Uterus (tissue), 4 donors: ENCODE results near the gene OTX2. TPM values are rescaled to one million over a fixed set of nuclear protein-coding genes. Genes with fewer than 3 reads are reported as not detected.

Experiments used
- DNase-seq, 2 donors: peaks; one replicate each; pipeline ENCODE4 v3.0.0-alpha.2; 2019 to 2020
- H3K27ac ChIP-seq, 2 donors: fragments of 200-600 bp; sonication (generic); 1 replicate in 1 of 2; 2 replicates in 1 of 2; pipeline ENCODE4 v1.5.1; 2016 to 2018
- H3K27me3 ChIP-seq, 2 donors: fragments of 200-600 bp; sonication (generic); one replicate each; pipeline ENCODE4 v1.5.1; 2018 to 2019; ENCODE audit warnings: control low read depth in 1 of 2
- H3K36me3 ChIP-seq, 2 donors: fragments of 200-600 bp; sonication (generic); one replicate each; pipeline ENCODE4 v1.5.1; 2019; ENCODE audit warnings: control low read depth in 1 of 2
- H3K4me1 ChIP-seq, 2 donors: fragments of 200-600 bp; sonication (generic); one replicate each; pipeline ENCODE4 v1.5.1; 2018 to 2019; ENCODE audit warnings: control low read depth in 1 of 2
- H3K4me3 ChIP-seq, 2 donors: fragments of 200-600 bp; sonication (generic); 1 replicate in 1 of 2; 2 replicates in 1 of 2; pipeline ENCODE4 v1.5.1; 2018 to 2019; ENCODE audit warnings: mild to moderate bottlenecking in 1 of 2
- H3K9me3 ChIP-seq, 2 donors: fragments of 200-600 bp; sonication (generic); one replicate each; pipeline ENCODE4 v1.5.1; 2019; ENCODE audit warnings: control low read depth in 1 of 2
- CTCF ChIP-seq, 4 experiments: fragments of 200-600 bp in 2 of 4; fragments of 450-650 bp in 2 of 4; sonication (generic) in 2 of 4; IDR thresholded peaks; one replicate each; pipeline ENCODE4 v1.5.1; 2016 to 2019; ENCODE audit warnings: antibody characterized with exemption in 4 of 4, mild to moderate bottlenecking in 2 of 4, moderate library complexity in 1 of 4
- POLR2A ChIP-seq, 2 donors: fragments of 450-650 bp; IDR thresholded peaks; one replicate each; pipeline ENCODE4 v1.6.1; 2016; ENCODE audit warnings: antibody characterized with exemption in 2 of 2, mild to moderate bottlenecking in 1 of 2, moderate library complexity in 1 of 2
- intact Hi-C: fragments of 100-400 bp; cut with DNase I; formaldehyde crosslinking; loops from one replicate; pipeline ENCODE4 v1.15.1; 2023; ENCODE audit warnings: low total_unique reads
- total RNA-seq, 4 donors: library from RNA; depleted of rRNA in 3 of 4; stranded (reverse); fragments of >200 nt in 3 of 4; gene quantifications; one replicate each; pipeline versions ENCODE4 v1.1.0 to v1.2.4, GENCODE V29; 2014 to 2023
- donor health status: DM: yes; HTN: yes; CAD: no.

Gene OTX2
- total RNA-seq, 4 donors from 2014 or later = not detected

- no peak overlapping the region for H3K4me3 ChIP-seq
- no peak for DNase-seq
- no peak overlapping the region for H3K27ac ChIP-seq
- peaks cover 0 to 9% of the 10 kb centered on the region in 2 donors for H3K4me1 ChIP-seq
- H3K36me3 ChIP-seq = no peaks in the 10 kb centered on the region
- intact Hi-C loops = no loop called here
- TF ChIP-seq POLR2A (IDR thresholded peaks at IDR 0.05) (no peak), CTCF (IDR thresholded peaks at IDR 0.05) (no peak)
- no peaks in the 10 kb centered on the region for H3K9me3 ChIP-seq
- peaks cover 10 to 69% of the 10 kb centered on the region in 2 donors for H3K27me3 ChIP-seq
Observed at GRCh38 chr14:56795284-56795622, 15.0 kb downstream of the OTX2 start.

GRCh38 chr14:56794557-56795283, 15.6 kb downstream of the OTX2 start:
- no peak overlapping the region for H3K27ac ChIP-seq
- H3K27me3 ChIP-seq = peaks cover 10 to 64% of the 10 kb centered on the region in 2 donors
- H3K4me1 ChIP-seq = peaks cover 0 to 9% of the 10 kb centered on the region in 2 donors
- no peak overlapping the region for H3K4me3 ChIP-seq
- intact Hi-C loops = no loop called here
- TF ChIP-seq POLR2A (IDR thresholded peaks at IDR 0.05) (no peak), CTCF (IDR thresholded peaks at IDR 0.05) (no peak)
- DNase-seq = no peak
- no peaks in the 10 kb centered on the region for H3K36me3 ChIP-seq
- no peaks in the 10 kb centered on the region for H3K9me3 ChIP-seq

GRCh38 chr14:56794088-56794556, 16.2 kb downstream of the OTX2 start:
- intact Hi-C loops = no loop called here
- no peak overlapping the region for H3K27ac ChIP-seq
- H3K4me1 ChIP-seq = peaks cover 0 to 9% of the 10 kb centered on the region in 2 donors
- no peak for DNase-seq
- no peak overlapping the region for H3K4me3 ChIP-seq
- no peaks in the 10 kb centered on the region for H3K36me3 ChIP-seq
- peaks cover 10 to 58% of the 10 kb centered on the region in 2 donors for H3K27me3 ChIP-seq
- H3K9me3 ChIP-seq = no peaks in the 10 kb centered on the region
- no peak for TF ChIP-seq POLR2A (IDR thresholded peaks at IDR 0.05)
- no peak for TF ChIP-seq CTCF (IDR thresholded peaks at IDR 0.05)

GRCh38 chr14:56789955-56790354, 20.3 kb downstream of the OTX2 start:
- Histone ChIP-seq H3K9me3 (no peaks in the 10 kb centered on the region), H3K4me1 (no peaks in the 10 kb centered on the region), H3K27ac (no peak overlapping the region), H3K4me3 (no peak overlapping the region), H3K27me3 (peaks cover 0 to 22% of the 10 kb centered on the region in 2 donors), H3K36me3 (no peaks in the 10 kb centered on the region)
- intact Hi-C loops = no loop called here
- TF ChIP-seq POLR2A (IDR thresholded peaks at IDR 0.05) (no peak), CTCF (IDR thresholded peaks at IDR 0.05) (no peak)
- no peak for DNase-seq

GRCh38 chr14:56787530-56787929, 22.7 kb downstream of the OTX2 start:
- no peak for TF ChIP-seq POLR2A (IDR thresholded peaks at IDR 0.05)
- TF ChIP-seq CTCF (IDR thresholded peaks at IDR 0.05) = no peak
- intact Hi-C loops = no loop called here
- H3K36me3 ChIP-seq = no peaks in the 10 kb centered on the region
- DNase-seq = no peak
- no peaks in the 10 kb centered on the region for H3K4me1 ChIP-seq
- H3K9me3 ChIP-seq = no peaks in the 10 kb centered on the region
- no peak overlapping the region for H3K4me3 ChIP-seq
- H3K27ac ChIP-seq = no peak overlapping the region
- no peaks in the 10 kb centered on the region for H3K27me3 ChIP-seq
